Skeletal muscle tissue (tissue), 5 donors: ENCODE data around the gene PLEKHH1. TPM values are rescaled to one million over a fixed set of nuclear protein-coding genes. Genes with fewer than 3 reads are reported as not detected.
A peak's percentile ranks its signal among the peaks of the same experiment; 100 is the strongest.
"Not testable (repeated sequence)": the region's sequence is repeated elsewhere in the genome, so short reads cannot be mapped to it uniquely, and the experiment has no call there.

Experiments used
- H3K27ac ChIP-seq: one replicate; pipeline ENCODE4 v1.7.0; 2013; ENCODE audit warnings: mild to moderate bottlenecking, low read depth, low read length, inconsistent platforms
- H3K27me3 ChIP-seq, 3 donors: one replicate each; pipeline ENCODE4 v1.7.0; 2013; ENCODE audit warnings: low read length in 3 of 3; ENCODE audit not compliant: control insufficient read depth in 3 of 3, insufficient read depth in 3 of 3
- H3K36me3 ChIP-seq, 3 donors: one replicate each; pipeline ENCODE4 v1.7.0; 2013; ENCODE audit warnings: low read length in 3 of 3; ENCODE audit not compliant: control insufficient read depth in 3 of 3, insufficient read depth in 3 of 3
- H3K4me1 ChIP-seq, 3 donors: one replicate each; pipeline ENCODE4 v1.7.0; 2013; ENCODE audit warnings: low read length in 3 of 3, mild to moderate bottlenecking in 3 of 3; ENCODE audit not compliant: control insufficient read depth in 3 of 3, insufficient read depth in 3 of 3
- H3K4me3 ChIP-seq, 3 donors: one replicate each; pipeline ENCODE4 v1.7.0; 2013; ENCODE audit warnings: low read length in 3 of 3
- H3K9ac ChIP-seq, 3 donors: one replicate each; pipeline ENCODE4 v1.7.0; 2013; ENCODE audit warnings: low read length in 3 of 3, mild to moderate bottlenecking in 3 of 3, moderate library complexity in 2 of 3, low read depth in 1 of 3
- H3K9me3 ChIP-seq, 3 donors: one replicate each; pipeline ENCODE4 v1.7.0; 2013; ENCODE audit warnings: low read length in 3 of 3; ENCODE audit not compliant: control insufficient read depth in 3 of 3
- small RNA-seq: library from RNA; depleted of rRNA; stranded (forward); fragments of <200 nt; gene quantifications from one replicate; pipeline ENCODE3, GENCODE V24; 2014
- total RNA-seq: library from RNA; depleted of rRNA; stranded (reverse); fragments of >200 nt; gene quantifications from one replicate; pipeline ENCODE4 v1.2.3, GENCODE V29; 2014
- donor health status: Osteomylitis.

Gene PLEKHH1
- total RNA-seq, 1 donor from 2014 or later, result 1.6 TPM

- peaks cover 12 to 20% (median 12%) of the 10 kb centered on the region in 3 donors for H3K4me1 ChIP-seq
- not testable (repeated sequence) for H3K27ac ChIP-seq, H3K9ac ChIP-seq, H3K36me3 ChIP-seq, H3K27me3 ChIP-seq, H3K9me3 ChIP-seq, H3K4me3 ChIP-seq
Measured at GRCh38 chr14:67626131-67626530, 93.0 kb downstream of the PLEKHH1 start.

- Histone ChIP-seq H3K9ac (no peak overlapping the region), H3K27ac (no peak overlapping the region), H3K9me3 (no peaks in the 10 kb centered on the region), H3K4me1 (peaks cover 6 to 8% (median 7%) of the 10 kb centered on the region in 3 donors), H3K4me3 (no peak overlapping the region), H3K27me3 (no peaks in the 10 kb centered on the region), H3K36me3 (peaks cover 0 to 4% (median 0%) of the 10 kb centered on the region in 3 donors)
Measured at GRCh38 chr14:67627519-67627918, 94.4 kb downstream of the PLEKHH1 start.

- Histone ChIP-seq H3K27ac (no peak overlapping the region), H3K9me3 (no peaks in the 10 kb centered on the region), H3K27me3 (no peaks in the 10 kb centered on the region), H3K9ac (no peak overlapping the region), H3K36me3 (peaks cover 0 to 4% (median 0%) of the 10 kb centered on the region in 3 donors), H3K4me3 (no peak overlapping the region), H3K4me1 (no peaks in the 10 kb centered on the region)
Measured at GRCh38 chr14:67630186-67630585, 97.1 kb downstream of the PLEKHH1 start.

GRCh38 chr14:67630938-67631337 is 97.8 kb downstream of the PLEKHH1 start:
- Histone ChIP-seq H3K9ac (no peak overlapping the region), H3K27me3 (no peaks in the 10 kb centered on the region), H3K4me1 (peaks cover 0 to under 1% (median 0%) of the 10 kb centered on the region in 3 donors), H3K4me3 (no peak overlapping the region), H3K27ac (no peak overlapping the region), H3K36me3 (peaks cover 0 to 4% (median 0%) of the 10 kb centered on the region in 3 donors), H3K9me3 (no peaks in the 10 kb centered on the region)

- Histone ChIP-seq H3K4me3 (no peak overlapping the region), H3K27me3 (no peaks in the 10 kb centered on the region), H3K36me3 (peaks cover 0 to 4% (median 0%) of the 10 kb centered on the region in 3 donors), H3K9ac (no peak overlapping the region), H3K9me3 (no peaks in the 10 kb centered on the region), H3K4me1 (peaks cover 0 to 3% (median 1%) of the 10 kb centered on the region in 3 donors), H3K27ac (no peak overlapping the region)
Measured at GRCh38 chr14:67633451-67634147, 100.5 kb downstream of the PLEKHH1 start.

- H3K27ac ChIP-seq, result peak overlapping the region; percentile 26
Measured at GRCh38 chr14:67636361-67636919, 103.3 kb downstream of the PLEKHH1 start.

GRCh38 chr14:67638642-67639041 is 105.6 kb downstream of the PLEKHH1 start:
- Histone ChIP-seq H3K4me3 (no peak overlapping the region), H3K27ac (no peak overlapping the region), H3K36me3 (no peaks in the 10 kb centered on the region), H3K4me1 (peaks cover 0 to 4% (median 3%) of the 10 kb centered on the region in 3 donors), H3K9me3 (no peaks in the 10 kb centered on the region), H3K9ac (no peak overlapping the region), H3K27me3 (no peaks in the 10 kb centered on the region)

More at GRCh38 chr14:67636361-67636919, 103.3 kb downstream of the PLEKHH1 start:
- Histone ChIP-seq H3K27me3 (no peaks in the 10 kb centered on the region), H3K9ac (no peak overlapping the region), H3K36me3 (no peaks in the 10 kb centered on the region), H3K4me3 (no peak overlapping the region), H3K4me1 (peaks cover 0 to 4% (median 3%) of the 10 kb centered on the region in 3 donors), H3K9me3 (no peaks in the 10 kb centered on the region)

Small RNAs within 50 kb of the gene (small RNA-seq; reads per million reads assigned to genes)
- gene AL132640.3 (not detected), gene RF00019 (not detected)

Other genes with a start within 250 kb of the PLEKHH1 start
- gene ATP6V1D, start 173.5 kb upstream of the PLEKHH1 start, total RNA-seq, result 61.6 TPM
- gene EIF2S1, start 173.0 kb upstream of the PLEKHH1 start, total RNA-seq, result 92.4 TPM
- 3.7 TPM for gene PLEK2, start 121.1 kb upstream of the PLEKHH1 start, total RNA-seq
- 0.52 TPM for gene TMEM229B, start 44.6 kb upstream of the PLEKHH1 start, total RNA-seq
- 18.3 TPM for gene PIGH, start 67.0 kb downstream of the PLEKHH1 start, total RNA-seq
- 1.0 TPM for gene ARG2, start 86.6 kb downstream of the PLEKHH1 start, total RNA-seq
- 20.4 TPM for gene VTI1B, start 141.3 kb downstream of the PLEKHH1 start, total RNA-seq
- 35.5 TPM for gene RDH11, start 162.5 kb downstream of the PLEKHH1 start, total RNA-seq
- 0.52 TPM for gene RDH12, start 168.6 kb downstream of the PLEKHH1 start, total RNA-seq